Cardiac muscle cell (in vitro differentiated cells and primary cell): ENCODE measurements around the gene ADGRL3. TPM values are rescaled to one million over a fixed set of nuclear protein-coding genes. Genes with fewer than 3 reads are reported as not detected.

Source experiments
- DNase-seq, 2 donors: peaks; one replicate each; pipeline versions ENCODE4 v3.0.0 to v3.0.0-alpha.2; 2010 to 2017; ENCODE audit warnings: low read depth in 1 of 2, low spot score in 1 of 2
- H3K27ac ChIP-seq: fragments of 200-600 bp; sonication (generic); 2 replicates; pipeline ENCODE4 v1.5.1; 2016
- H3K27me3 ChIP-seq: fragments of 200-600 bp; sonication (generic); 2 replicates; pipeline ENCODE4 v1.6.0; 2016; ENCODE audit warnings: control low read depth
- H3K36me3 ChIP-seq: fragments of 200-600 bp; sonication (generic); 2 replicates; pipeline ENCODE4 v1.5.1; 2016; ENCODE audit warnings: control low read depth
- H3K4me1 ChIP-seq: fragments of 200-600 bp; sonication (generic); 2 replicates; pipeline ENCODE4 v1.8.1; 2017; ENCODE audit warnings: low read depth, mild to moderate bottlenecking, mixed run types
- H3K4me3 ChIP-seq: fragments of 200-600 bp; sonication (generic); 2 replicates; pipeline ENCODE4 v1.5.1; 2016; ENCODE audit warnings: mild to moderate bottlenecking
- H3K9me3 ChIP-seq: fragments of 200-600 bp; sonication (generic); 2 replicates; pipeline ENCODE4 v1.5.1; 2017; ENCODE audit warnings: low read depth, mild to moderate bottlenecking, control low read depth
- CTCF ChIP-seq: IDR thresholded peaks from 2 replicates; pipeline ENCODE4 v1.5.1; 2012; ENCODE audit warnings: low read depth, mild to moderate bottlenecking, low read length
- polyA plus RNA-seq: library from polyadenylated mRNA; unstranded; fragments of >200 nt; fragmentation: Nextera tagmentation; extraction: Ambion mirVana; gene quantifications from 2 replicates; pipeline ENCODE4 v1.2.1, GENCODE V29; 2016
- total RNA-seq: library from RNA; depleted of rRNA; stranded (reverse); fragments of >200 nt; gene quantifications from 2 replicates; pipeline ENCODE4 v1.2.3, GENCODE V29; 2016

ADGRL3 gene
- total and polyA plus RNA-seq, 2 experiments from 2014 or later = 2.4 to 4.8 TPM

GRCh38 chr4:61428950-61429349, 228.8 kb downstream of the ADGRL3 start:
- DNase-seq = no peak
- no peak for TF ChIP-seq CTCF

GRCh38 chr4:61431131-61431530, 231.0 kb downstream of the ADGRL3 start:
- no peaks in the 10 kb centered on the region for H3K9me3 ChIP-seq
- no peak overlapping the region for H3K27ac ChIP-seq
- DNase-seq = no peak
- TF ChIP-seq CTCF = no peak
- no peaks in the 10 kb centered on the region for H3K27me3 ChIP-seq
- H3K36me3 ChIP-seq = no peaks in the 10 kb centered on the region
- H3K4me3 ChIP-seq = no peak overlapping the region
- no peaks in the 10 kb centered on the region for H3K4me1 ChIP-seq

More at GRCh38 chr4:61428950-61429349, 228.8 kb downstream of the ADGRL3 start:
- Histone ChIP-seq H3K4me3 (no peak overlapping the region), H3K4me1 (no peaks in the 10 kb centered on the region), H3K36me3 (no peaks in the 10 kb centered on the region), H3K27ac (no peak overlapping the region), H3K27me3 (no peaks in the 10 kb centered on the region), H3K9me3 (no peaks in the 10 kb centered on the region)

- H3K36me3 ChIP-seq = no peaks in the 10 kb centered on the region
- H3K9me3 ChIP-seq = no peaks in the 10 kb centered on the region
- no peaks in the 10 kb centered on the region for H3K27me3 ChIP-seq
- H3K4me3 ChIP-seq = no peak overlapping the region
- DNase-seq = no peak
- no peak overlapping the region for H3K27ac ChIP-seq
- no peaks in the 10 kb centered on the region for H3K4me1 ChIP-seq
- no peak for TF ChIP-seq CTCF
Observed at GRCh38 chr4:61437923-61438322, 237.8 kb downstream of the ADGRL3 start.

GRCh38 chr4:61440321-61440720, 240.2 kb downstream of the ADGRL3 start:
- Histone ChIP-seq H3K27ac (no peak overlapping the region), H3K36me3 (no peaks in the 10 kb centered on the region), H3K4me3 (no peak overlapping the region), H3K4me1 (no peaks in the 10 kb centered on the region), H3K27me3 (no peaks in the 10 kb centered on the region), H3K9me3 (no peaks in the 10 kb centered on the region)
- no peak for DNase-seq
- no peak for TF ChIP-seq CTCF

GRCh38 chr4:61442936-61443335, 242.8 kb downstream of the ADGRL3 start:
- no peaks in the 10 kb centered on the region for H3K27me3 ChIP-seq
- no peaks in the 10 kb centered on the region for H3K4me1 ChIP-seq
- H3K9me3 ChIP-seq = no peaks in the 10 kb centered on the region
- H3K4me3 ChIP-seq = no peak overlapping the region
- peak in 1 of 2 donors; percentile 35 for DNase-seq
- no peak overlapping the region for H3K27ac ChIP-seq
- H3K36me3 ChIP-seq = no peaks in the 10 kb centered on the region
- TF ChIP-seq CTCF = no peak
